LNCaP clone FGC (cell line): ENCODE data around the gene RUFY1.
"Not testable (repeated sequence)": the region's sequence is repeated elsewhere in the genome, so short reads cannot be mapped to it uniquely, and the experiment has no call there.

ENCODE experiments used
- DNase-seq: peaks from one replicate; pipeline ENCODE4 v3.0.0-alpha.2; 2011; ENCODE audit warnings: low read depth
- H3K4me3 ChIP-seq: 2 replicates; pipeline ENCODE4 v1.5.1; 2011; ENCODE audit warnings: mild to moderate bottlenecking, low read depth, low read length, control low read depth
- CTCF ChIP-seq: IDR thresholded peaks from 2 replicates; pipeline ENCODE4 v1.5.1; 2012; ENCODE audit warnings: mild to moderate bottlenecking; ENCODE audit not compliant: control insufficient read depth, insufficient read depth; ENCODE audit errors: extremely low read depth

Gene RUFY1

GRCh38 chr5:179553006-179553405, 2.7 kb downstream of the RUFY1 start:
- no peak for DNase-seq

GRCh38 chr5:179553875-179554274, 3.5 kb downstream of the RUFY1 start:
- no peak for DNase-seq
- TF ChIP-seq CTCF: no peak
- H3K4me3 ChIP-seq: no peak overlapping the region

More at GRCh38 chr5:179553006-179553405, 2.7 kb downstream of the RUFY1 start:
- TF ChIP-seq CTCF: no peak
- H3K4me3 ChIP-seq: no peak overlapping the region

- no peak overlapping the region for H3K4me3 ChIP-seq
- TF ChIP-seq CTCF: no peak
- DNase-seq: no peak
These were observed 4.6 kb downstream of the RUFY1 start for GRCh38 chr5:179554981-179555380.

GRCh38 chr5:179558261-179558799, 8.0 kb downstream of the RUFY1 start:
- peak overlapping the region; percentile 81 for H3K4me3 ChIP-seq
- not testable (repeated sequence) for DNase-seq

GRCh38 chr5:179558932-179559283, 8.6 kb downstream of the RUFY1 start:
- peak; percentile 40 for DNase-seq
- H3K4me3 ChIP-seq: peak overlapping the region; percentile 81
- TF ChIP-seq CTCF: no peak

GRCh38 chr5:179559284-179560252, 9.2 kb downstream of the RUFY1 start:
- DNase-seq: peak; percentile 98
- H3K4me3 ChIP-seq: peak overlapping the region; percentile 81
- no peak for TF ChIP-seq CTCF

- TF ChIP-seq CTCF: no peak
These were observed 14.2 kb downstream of the RUFY1 start for GRCh38 chr5:179564526-179564925.

More at GRCh38 chr5:179564526-179564925, 14.2 kb downstream of the RUFY1 start:
- no peak for DNase-seq
- H3K4me3 ChIP-seq: no peak overlapping the region
